Stimulated activated CD8-positive, alpha-beta memory T cell treated with anti-CD3 and anti-CD28 coated beads, Interleukin-15, amount 100 ng/mL, for 48 hours (primary cell): ENCODE results near the gene MRC1.

ENCODE experiments used
- DNase-seq, 2 donors: peaks; one replicate each; pipeline ENCODE4 v3.0.0-alpha.2; 2020; ENCODE audit warnings: low read depth in 2 of 2

MRC1 gene

GRCh38 chr10:17847585-17848296 lies 38.6 kb downstream of the MRC1 start:
- no peak for DNase-seq

DNA sequence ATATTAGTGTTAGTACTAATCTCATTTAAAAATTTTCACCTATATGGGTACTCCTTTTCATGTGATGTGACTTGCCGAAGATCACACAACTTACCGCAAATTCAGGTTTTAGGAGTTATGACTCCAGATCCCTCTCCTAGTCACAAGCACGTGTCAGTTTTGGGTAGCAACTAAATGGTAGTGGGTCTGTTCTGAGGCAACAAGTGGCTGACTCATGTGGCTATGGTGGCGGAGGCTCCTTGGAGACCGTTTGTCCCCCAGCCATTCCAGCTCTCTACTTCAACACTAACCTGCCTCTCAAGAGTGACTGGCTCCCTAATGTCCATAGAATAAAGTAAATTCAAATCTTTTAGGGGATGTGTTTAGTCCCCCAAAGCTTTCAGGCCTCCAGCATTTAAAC lies 39.5 kb downstream of the MRC1 start:
- DNase-seq: no peak

DNA sequence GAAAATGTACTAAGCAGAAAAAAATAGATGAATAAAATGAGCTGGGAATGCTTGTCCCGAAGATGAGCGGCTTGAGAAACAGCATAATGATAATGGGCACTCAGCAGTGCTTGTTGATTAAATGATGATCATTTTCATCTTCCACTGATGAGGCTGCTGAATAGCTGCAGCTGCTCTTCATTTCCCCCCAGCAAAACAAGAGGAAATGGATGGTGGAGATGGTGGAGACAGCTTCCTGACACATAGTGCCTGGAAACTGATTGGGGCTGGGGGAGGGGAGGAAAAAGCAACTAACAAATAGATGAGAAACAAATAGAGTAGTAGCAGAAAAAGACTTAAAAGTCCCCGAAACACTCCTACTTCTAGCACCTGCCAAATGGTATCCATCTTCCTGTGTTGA lies 41.4 kb downstream of the MRC1 start:
- no peak for DNase-seq

DNA sequence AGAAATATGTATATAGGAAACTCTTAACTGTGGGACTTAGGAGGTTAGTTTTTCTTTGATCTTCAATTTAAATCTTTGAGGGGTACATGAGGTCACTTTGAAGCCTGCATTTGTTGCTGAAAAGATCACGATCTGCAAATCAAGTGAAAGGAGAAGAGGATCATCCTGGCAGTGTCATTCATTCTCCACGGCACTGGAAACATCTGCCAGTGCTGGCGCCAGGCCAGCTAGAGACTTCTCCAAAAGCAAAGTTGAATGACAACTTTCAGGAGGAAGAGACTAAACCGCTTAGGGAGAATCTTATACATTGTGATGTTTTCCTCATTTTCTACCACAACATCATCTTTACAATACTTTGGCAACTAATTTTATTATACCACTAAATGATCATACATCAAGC lies 42.5 kb downstream of the MRC1 start:
- DNase-seq: no peak

DNA sequence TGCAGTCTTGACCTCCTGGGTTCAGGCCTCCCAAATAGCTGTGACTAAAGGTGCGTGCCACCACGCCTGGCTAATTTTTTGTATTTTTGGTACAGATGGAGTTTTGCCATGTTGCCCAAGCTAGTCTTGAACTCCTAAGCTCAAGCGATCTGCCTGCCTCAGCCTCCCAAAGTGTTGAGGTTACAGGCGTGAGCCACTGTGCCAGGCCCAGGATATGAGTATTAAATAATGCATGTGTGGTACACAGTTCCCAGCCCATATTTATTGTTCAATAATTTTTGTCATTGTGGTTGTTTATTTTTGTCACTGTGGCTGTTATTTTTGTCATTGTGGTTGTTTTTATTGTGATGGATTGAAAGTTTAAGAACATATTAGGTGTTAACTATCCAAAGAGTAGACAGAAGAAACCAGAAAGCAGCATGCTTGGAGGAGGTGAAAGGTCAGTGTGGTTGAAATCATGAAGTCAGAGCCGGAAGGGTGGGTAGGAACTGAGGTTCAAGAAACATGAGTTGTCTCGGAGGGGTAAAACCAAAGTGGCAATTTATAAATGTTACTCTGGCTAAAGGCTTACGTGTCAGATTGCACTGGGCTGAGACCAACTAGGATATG lies 45.0 kb downstream of the MRC1 start:
- no peak for DNase-seq

- no peak for DNase-seq
These were observed 47.9 kb downstream of the MRC1 start for GRCh38 chr10:17857040-17857439.

- DNase-seq: no peak
These were observed 50.5 kb downstream of the MRC1 start for GRCh38 chr10:17859492-17860156.

DNA sequence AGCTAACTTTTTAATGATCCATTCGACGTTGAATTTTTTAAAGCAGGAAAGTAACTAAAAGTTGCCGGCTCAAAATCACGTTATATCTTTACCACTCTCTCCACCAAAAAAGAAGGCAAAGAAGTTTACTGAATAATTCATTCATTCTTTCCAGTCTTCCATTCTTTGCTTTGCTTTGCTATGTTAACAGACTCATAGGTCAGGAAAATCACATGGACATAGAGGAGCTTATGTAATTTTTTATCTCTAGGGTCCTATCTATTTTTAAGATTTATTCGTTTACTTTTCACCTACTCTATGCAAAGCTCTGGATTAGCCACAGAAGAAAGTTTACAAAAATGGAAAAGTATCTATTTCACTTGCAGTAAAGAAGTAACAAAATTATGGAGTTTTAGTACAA lies 52.6 kb downstream of the MRC1 start:
- DNase-seq: no peak

- no peak for DNase-seq
These were observed 56.2 kb downstream of the MRC1 start for GRCh38 chr10:17865351-17865750.

DNA sequence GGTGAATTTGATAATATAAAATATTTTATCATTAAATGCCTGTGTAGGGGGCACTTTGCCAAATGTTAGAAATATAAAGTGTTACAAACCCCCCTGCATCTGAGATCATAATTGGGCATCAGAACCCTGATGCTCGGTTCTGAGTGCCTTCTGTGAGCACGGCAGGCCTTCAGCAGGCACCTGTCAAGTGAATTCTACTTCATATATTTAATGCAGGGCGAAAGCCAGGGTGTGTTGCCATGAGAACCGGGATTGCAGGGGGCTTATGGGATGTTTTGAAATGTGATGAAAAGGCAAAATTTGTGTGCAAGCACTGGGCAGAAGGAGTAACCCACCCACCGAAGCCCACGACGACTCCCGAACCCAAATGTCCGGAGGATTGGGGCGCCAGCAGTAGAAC lies 57.2 kb downstream of the MRC1 start:
- no peak for DNase-seq

DNA sequence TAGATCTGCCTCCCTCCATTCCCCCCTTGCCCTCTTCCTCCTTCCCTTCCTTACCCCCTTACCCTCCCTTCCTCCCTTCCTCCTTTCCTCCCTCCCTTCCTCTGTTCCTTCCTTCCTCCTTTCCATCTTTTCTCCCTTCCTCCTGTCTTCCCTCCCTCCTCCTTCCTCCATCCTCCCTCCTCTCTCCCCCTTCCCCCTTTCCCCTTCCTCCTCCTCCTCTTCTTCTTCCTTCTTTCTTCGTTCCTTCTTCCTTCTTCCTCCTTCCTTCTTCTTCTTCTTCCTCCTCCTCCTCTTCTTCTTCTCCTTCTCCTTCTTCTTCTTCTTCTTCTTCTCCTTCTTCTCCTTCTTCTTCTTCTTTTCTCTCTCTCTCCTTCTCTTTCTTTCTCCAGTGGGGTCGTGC lies 57.9 kb downstream of the MRC1 start:
- DNase-seq: no peak

DNA sequence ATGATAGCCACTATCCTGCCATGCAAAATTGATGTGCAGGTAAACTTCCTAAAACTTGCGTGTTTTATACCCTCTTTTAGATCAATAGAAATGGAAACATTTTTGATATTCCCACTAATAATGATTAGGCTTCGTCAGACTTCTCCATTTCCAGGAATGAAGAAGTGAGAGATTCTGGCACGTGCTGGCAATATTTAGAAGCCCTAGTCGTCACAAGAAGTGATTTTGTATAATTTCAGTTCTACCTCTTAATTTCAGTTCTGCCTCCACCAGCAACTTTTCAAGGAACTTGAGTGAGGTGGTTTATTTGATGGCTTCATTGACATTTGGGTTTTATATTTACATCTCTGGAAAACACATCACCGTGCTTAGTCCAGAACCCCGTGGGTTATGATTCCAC lies 61.9 kb downstream of the MRC1 start:
- no peak for DNase-seq

GRCh38 chr10:17872191-17873091 lies 63.3 kb downstream of the MRC1 start:
- DNase-seq: no peak

DNA sequence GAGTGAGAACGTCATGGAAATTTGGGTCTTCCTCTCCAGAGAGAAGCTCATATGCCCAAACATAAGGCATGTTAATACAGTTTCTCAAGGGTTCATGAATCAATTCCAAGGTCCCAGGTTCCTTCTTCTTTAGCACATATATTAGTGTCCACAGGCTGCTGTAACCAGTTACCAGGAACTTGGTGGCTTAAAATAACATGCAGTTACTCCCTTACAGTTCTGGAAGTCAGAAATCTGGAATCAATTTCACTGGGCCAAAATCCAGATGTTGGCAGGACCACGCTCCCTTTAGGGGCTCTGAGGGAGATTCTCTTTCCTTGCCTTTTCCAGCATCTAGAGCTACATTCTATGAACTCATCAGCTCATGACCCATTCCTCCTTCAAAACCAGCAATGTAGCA lies 64.8 kb downstream of the MRC1 start:
- no peak for DNase-seq

DNA sequence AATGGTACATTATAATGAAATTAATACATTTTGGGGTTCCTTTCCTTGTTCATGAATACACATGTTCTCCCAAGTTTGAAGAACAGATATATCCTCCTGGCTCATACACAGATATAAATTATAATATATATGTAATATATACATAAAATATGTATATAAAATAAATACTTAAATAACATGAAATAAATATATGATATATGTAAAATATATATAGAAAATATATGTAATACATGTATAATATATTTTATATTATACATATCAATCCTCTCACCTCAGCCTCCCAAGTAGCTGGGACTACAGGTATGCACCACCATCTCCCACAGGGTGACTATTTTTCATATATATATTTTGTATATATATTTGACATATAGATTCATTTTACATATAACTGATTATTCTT lies 68.0 kb downstream of the MRC1 start:
- no peak for DNase-seq

GRCh38 chr10:17878896-17879295 lies 69.7 kb downstream of the MRC1 start:
- no peak for DNase-seq

GRCh38 chr10:17880601-17881000 lies 71.5 kb downstream of the MRC1 start:
- DNase-seq: no peak

- DNase-seq: no peak
These were observed 73.4 kb downstream of the MRC1 start for GRCh38 chr10:17882557-17882956.

DNA sequence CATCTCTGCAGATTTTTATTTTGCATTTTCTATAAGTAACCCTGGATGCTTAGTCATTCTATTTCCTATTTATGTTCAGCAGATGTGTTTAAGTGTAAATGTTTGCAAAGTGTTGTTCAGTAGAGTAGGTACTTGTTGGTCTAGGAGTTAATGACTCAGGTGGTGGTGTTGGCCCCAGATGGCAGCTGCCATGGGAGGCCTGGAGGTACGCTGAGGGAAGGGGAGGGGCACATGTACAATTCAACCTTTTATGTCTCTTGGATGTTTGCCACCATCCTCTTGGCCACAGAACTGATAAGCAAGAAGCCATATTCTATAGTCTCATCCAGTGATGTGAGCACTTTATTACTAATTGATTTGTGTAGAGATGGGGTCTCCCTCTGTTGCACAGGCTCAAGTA lies 74.5 kb downstream of the MRC1 start:
- DNase-seq: no peak

GRCh38 chr10:17888189-17888588 lies 79.0 kb downstream of the MRC1 start:
- DNase-seq: no peak

DNA sequence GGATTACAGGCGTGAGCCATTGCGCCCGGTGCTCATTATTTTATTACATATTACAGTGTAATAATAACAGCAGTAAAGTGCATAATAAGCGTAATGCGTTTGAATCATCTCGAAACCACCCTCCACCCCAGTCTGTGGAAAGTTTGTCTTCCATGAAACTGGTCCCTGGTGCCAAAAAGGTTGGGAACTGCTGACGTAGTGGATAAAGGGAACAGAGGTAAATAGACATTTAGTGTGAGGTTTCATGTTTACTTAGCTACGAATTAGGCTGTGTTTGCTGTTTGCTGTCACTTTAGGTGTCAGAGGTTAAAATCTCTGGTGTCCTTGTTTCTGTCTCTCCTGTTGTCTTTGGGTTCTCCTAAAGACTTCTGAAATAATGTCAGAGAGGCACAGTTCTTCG lies 82.3 kb downstream of the MRC1 start:
- DNase-seq: no peak

DNA sequence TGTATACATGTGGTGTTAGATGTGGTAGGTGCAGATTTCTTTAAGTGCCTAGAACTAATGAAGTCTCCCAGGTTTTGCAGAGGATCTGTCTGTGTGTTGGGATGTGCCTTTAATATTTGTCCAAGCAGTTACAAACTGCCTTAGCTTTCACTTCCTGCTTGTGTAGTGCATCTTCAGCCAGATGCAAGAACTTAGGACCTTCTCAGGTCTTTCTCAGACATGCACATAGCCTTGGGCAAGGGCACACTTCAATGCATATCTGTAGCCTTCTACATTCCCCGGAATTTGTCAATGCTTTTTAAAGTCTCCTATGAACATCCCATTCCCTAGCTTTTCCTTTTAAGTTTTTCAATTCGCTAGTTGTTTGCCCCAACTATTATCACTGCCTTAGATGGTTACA lies 95.4 kb downstream of the MRC1 start:
- DNase-seq: no peak
